MM.1S (cell line): ENCODE measurements around the gene IL17C.

Experiments used
- DNase-seq: peaks from one replicate; pipeline ENCODE4 v3.0.0-alpha.2; 2015
- H2AFZ ChIP-seq: fragments of 300-600 bp; sonication (generic); 2 replicates; pipeline ENCODE4 v1.6.0; 2016; ENCODE audit warnings: antibody characterized with exemption, low read length
- H3F3A ChIP-seq: fragments of 300-600 bp; sonication (generic); 2 replicates; pipeline ENCODE4 v1.6.1; 2016; ENCODE audit warnings: mild to moderate bottlenecking, antibody characterized with exemption, low read length, moderate library complexity, mixed read lengths; ENCODE audit not compliant: insufficient read depth
- H3K27ac ChIP-seq: fragments of 300-600 bp; sonication (generic); 2 replicates; pipeline ENCODE4 v1.5.1; 2016; ENCODE audit warnings: mild to moderate bottlenecking, low read length
- H3K27me3 ChIP-seq: fragments of 300-600 bp; sonication (generic); replicated peaks from 2 replicates; pipeline ENCODE4 v1.6.0; 2016; ENCODE audit warnings: low read length; ENCODE audit not compliant: insufficient read depth
- H3K36me3 ChIP-seq: fragments of 300-600 bp; sonication (generic); replicated peaks from 2 replicates; pipeline ENCODE4 v1.6.1; 2016; ENCODE audit warnings: mild to moderate bottlenecking, low read length, mixed read lengths; ENCODE audit not compliant: insufficient read depth
- H3K4me1 ChIP-seq: fragments of 300-600 bp; sonication (generic); 2 replicates; pipeline ENCODE4 v1.6.1; 2016; ENCODE audit warnings: low read length, mixed read lengths
- H3K4me2 ChIP-seq: fragments of 300-600 bp; sonication (generic); 2 replicates; pipeline ENCODE4 v1.6.0; 2016; ENCODE audit warnings: low read depth, low read length
- H3K4me3 ChIP-seq: fragments of 300-600 bp; sonication (generic); 2 replicates; pipeline ENCODE4 v1.5.1; 2016; ENCODE audit warnings: low read length, mixed read lengths
- H3K79me2 ChIP-seq: fragments of 300-600 bp; sonication (generic); 2 replicates; pipeline ENCODE4 v1.6.1; 2016; ENCODE audit warnings: mixed run types, low read length, mixed read lengths
- H3K9ac ChIP-seq: fragments of 300-600 bp; sonication (generic); 2 replicates; pipeline ENCODE4 v1.6.1; 2016; ENCODE audit warnings: low read length, mixed read lengths
- H3K9me2 ChIP-seq: fragments of 300-600 bp; sonication (generic); replicated peaks from 2 replicates; pipeline ENCODE4 v1.6.1; 2016; ENCODE audit warnings: mild to moderate bottlenecking, low read length, mixed read lengths; ENCODE audit not compliant: insufficient read depth
- H3K9me3 ChIP-seq: fragments of 300-600 bp; sonication (generic); replicated peaks from 2 replicates; pipeline ENCODE4 v1.6.1; 2016; ENCODE audit warnings: mild to moderate bottlenecking, low read length, mixed read lengths; ENCODE audit not compliant: insufficient read depth
- H4K20me1 ChIP-seq: fragments of 300-600 bp; sonication (generic); 2 replicates; pipeline ENCODE4 v1.6.1; 2016; ENCODE audit warnings: mild to moderate bottlenecking, low read length, moderate library complexity, mixed read lengths; ENCODE audit not compliant: insufficient read depth
- CTCF ChIP-seq: fragments of 300-600 bp; sonication (generic); IDR thresholded peaks from 2 replicates; pipeline ENCODE4 v1.5.1; 2016; ENCODE audit warnings: antibody characterized with exemption, low read length, mixed read lengths
- EZH2 ChIP-seq: fragments of 300-600 bp; sonication (generic); optimal IDR thresholded peaks from 2 replicates; pipeline ENCODE3; 2017; ENCODE audit warnings: low read depth, mild to moderate bottlenecking, antibody characterized with exemption, low read length, mixed read lengths
- EZH2phosphoT487 ChIP-seq: fragments of 300-600 bp; sonication (generic); IDR thresholded peaks from 2 replicates; pipeline ENCODE4 v1.6.1; 2018; ENCODE audit warnings: antibody characterized with exemption, low read length

The IL17C gene

GRCh38 chr16:88686062-88686438 lies 47.7 kb downstream of the IL17C start:
- DNase-seq = peak; percentile 72
- Histone ChIP-seq H3K27ac (peak overlapping the region; percentile 75; the same call in 1 of the 2 replicates), H3K9ac (peak overlapping the region; percentile 68), H4K20me1 (no peaks in the 10 kb centered on the region), H3K36me3 (no peaks in the 10 kb centered on the region), H3K4me3 (peak overlapping the region; percentile 74), H3K9me3 (no peaks in the 10 kb centered on the region), H3K79me2 (peaks cover 8% of the 10 kb centered on the region; the same call in 1 of the 2 replicates), H3F3A (peaks cover 23% of the 10 kb centered on the region), H2AFZ (no peak overlapping the region), H3K4me1 (peaks cover 17% of the 10 kb centered on the region), H3K9me2 (no peaks in the 10 kb centered on the region), H3K27me3 (no peaks in the 10 kb centered on the region), H3K4me2 (peak overlapping the region; percentile 84; the same call in 1 of the 2 replicates)
- TF ChIP-seq EZH2 (no peak), EZH2phosphoT487 (no peak), CTCF (no peak)

- peak within 1 kb of the TSS; percentile 75 for H3K27ac ChIP-seq
- DNase-seq = peak; percentile 78
- peak within 1 kb of the TSS; percentile 84 for H3K4me2 ChIP-seq
- H3K27me3 ChIP-seq = no peaks in the 10 kb centered on the region
- H3K4me1 ChIP-seq = peaks cover 13% of the 10 kb centered on the region
- no peaks in the 10 kb centered on the region for H3K9me3 ChIP-seq
- H3K4me3 ChIP-seq = peak within 1 kb of the TSS; percentile 74
- H2AFZ ChIP-seq = 0 out of 2 replicates have a peak within 1 kb of the TSS, but pooled peaks have one; percentile 45
- peak within 1 kb of the TSS; percentile 68 for H3K9ac ChIP-seq
- peaks cover 19% of the 10 kb centered on the region for H3F3A ChIP-seq
- no peaks in the 10 kb centered on the region for H4K20me1 ChIP-seq
- no peaks in the 10 kb centered on the region for H3K9me2 ChIP-seq
- H3K36me3 ChIP-seq = no peaks in the 10 kb centered on the region
- no peak for TF ChIP-seq EZH2phosphoT487
- no peak for TF ChIP-seq EZH2
- no peak for TF ChIP-seq CTCF
- peaks cover 8% of the 10 kb centered on the region; the same call in 1 of the 2 replicates for H3K79me2 ChIP-seq
Observed at GRCh38 chr16:88686439-88687253, 48.3 kb downstream of the IL17C start, which contains the start of gene SNAI3. Gene SNAI3, minus strand, starts transcription at chr16:88686507. Its CDS starts 101 bp downstream, at chr16:88686406.

- Histone ChIP-seq H3F3A (peaks cover 14% of the 10 kb centered on the region), H3K4me3 (no peak overlapping the region), H3K4me1 (peaks cover 10% of the 10 kb centered on the region), H4K20me1 (no peaks in the 10 kb centered on the region), H3K9ac (no peak overlapping the region), H3K4me2 (no peak overlapping the region), H3K27me3 (no peaks in the 10 kb centered on the region), H3K27ac (no peak overlapping the region), H2AFZ (no peak overlapping the region), H3K9me2 (no peaks in the 10 kb centered on the region), H3K79me2 (peaks cover 8% of the 10 kb centered on the region; the same call in 1 of the 2 replicates), H3K9me3 (no peaks in the 10 kb centered on the region), H3K36me3 (no peaks in the 10 kb centered on the region)
- TF ChIP-seq EZH2phosphoT487 = no peak
- TF ChIP-seq EZH2 = no peak
- TF ChIP-seq CTCF = no peak
- no peak for DNase-seq
Observed at GRCh38 chr16:88687254-88687576, 48.8 kb downstream of the IL17C start.
